Pancreas (tissue), 10 donors: ENCODE measurements around the gene CATSPERB. TPM values are rescaled to one million over a fixed set of nuclear protein-coding genes. Genes with fewer than 3 reads are reported as not detected.

ENCODE experiments used
- ATAC-seq, 4 donors: fragments of 200-7000 bp; cut with Tn5 transposase; one replicate each; pipeline versions ENCODE4 v1.8.0 to v1.9.1; 2020; ENCODE audit warnings: mild to moderate bottlenecking in 4 of 4, moderate library complexity in 4 of 4
- DNase-seq, 6 donors: peaks; one replicate each; pipeline ENCODE4 v3.0.0-alpha.2; 2020
- FAIRE-seq: peaks from 2 replicates; lab custom pipeline; 2012; peaks lifted over from hg19 to GRCh38; lab: Jason Lieb, UNC
- H3K27ac ChIP-seq, 4 donors: fragments of 200-600 bp; sonication (generic); 1 replicate in 3 of 4; 2 replicates in 1 of 4; pipeline versions ENCODE4 v1.5.0 to v1.8.0; 2020
- H3K27me3 ChIP-seq, 4 donors: fragments of 200-600 bp; one replicate each; pipeline ENCODE4 v1.8.0; 2021
- H3K36me3 ChIP-seq, 3 donors: fragments of 200-600 bp; sonication (generic) in 1 of 3; one replicate each; pipeline versions ENCODE4 v1.5.0 to v1.8.0; 2020 to 2021
- H3K4me1 ChIP-seq, 3 donors: fragments of 200-600 bp; one replicate each; pipeline ENCODE4 v1.8.0; 2021
- H3K4me3 ChIP-seq, 4 donors: fragments of 200-600 bp; sonication (generic) in 2 of 4; one replicate each; pipeline versions ENCODE4 v1.5.0 to v1.8.0; 2020 to 2021
- H3K9me3 ChIP-seq, 4 donors: fragments of 200-600 bp; one replicate each; pipeline ENCODE4 v1.8.0; 2021
- WGBS, 2 donors: extraction: QIAGEN DNeasy Blood & Tissue Kit; methylation state at CpG; one replicate each; pipeline ENCODE4 v1.1.7; 2013; 5-methylcytosine and 5-hydroxymethylcytosine counted together
- intact Hi-C, 3 donors: fragments of 100-400 bp; cut with DNase I; formaldehyde crosslinking; loops; one replicate each; pipeline versions ENCODE4 v1.11.1 to v1.14.2; 2022
- polyA plus RNA-seq, 2 donors: library from polyadenylated mRNA; stranded (reverse); fragments of 200-250 nt; gene quantifications; one replicate each; pipeline ENCODE4 v1.2.3, GENCODE V29; 2013
- total RNA-seq, 6 donors: library from RNA; stranded (reverse); fragmentation: NEBNext Ultra II Directional in 4 of 6; extraction: Animal tissue kit (Norgen Biotek cat#: 25700) in 4 of 6; gene quantifications; one replicate each; pipeline versions ENCODE4 v1.2.1 to v1.2.4, GENCODE V29; 2021 to 2023
- TF ChIP-seq, protein P1 (sequence below), 4 donors: fragments of 200-600 bp; sonication (generic) in 3 of 4; IDR thresholded peaks; one replicate each; pipeline versions ENCODE4 v1.5.0 to v1.8.0; 2021; ENCODE audit warnings: antibody characterized with exemption in 4 of 4
- donor health status: healthy with polysubstance abuse.
- donor health status: DM: no; HTN: no; CAD: no; lungs with moderate emphysema.
- donor health status: DM: no; HTN: no; CAD: no.
- donor health status: control.
- donor health status: control.
- donor health status: Bipolar disorder and iron deficiency.
- donor health status: DM: yes; HTN: yes; CAD: no.
- donor health status: DM: no; HTN: no; CAD: no.
- donor health status: DM: no; HTN: no; CAD: no.
- donor health status: DM: yes; HTN: yes; CAD: no.

The CATSPERB gene
- total and polyA plus RNA-seq, 8 donors: 6.0 to 40.0 (median 18.6) TPM

GRCh38 chr14:91722386-91722785 lies 9.5 kb downstream of the CATSPERB start:
- Histone ChIP-seq H3K9me3 (no peaks in the 10 kb centered on the region), H3K27me3 (no peaks in the 10 kb centered on the region), H3K27ac (no peak overlapping the region), H3K4me1 (no peaks in the 10 kb centered on the region), H3K4me3 (no peak overlapping the region), H3K36me3 (no peaks in the 10 kb centered on the region)
- intact Hi-C loops: no loop called here
- no peak for ATAC-seq
- no peak for DNase-seq
- TF ChIP-seq, protein P1, sequence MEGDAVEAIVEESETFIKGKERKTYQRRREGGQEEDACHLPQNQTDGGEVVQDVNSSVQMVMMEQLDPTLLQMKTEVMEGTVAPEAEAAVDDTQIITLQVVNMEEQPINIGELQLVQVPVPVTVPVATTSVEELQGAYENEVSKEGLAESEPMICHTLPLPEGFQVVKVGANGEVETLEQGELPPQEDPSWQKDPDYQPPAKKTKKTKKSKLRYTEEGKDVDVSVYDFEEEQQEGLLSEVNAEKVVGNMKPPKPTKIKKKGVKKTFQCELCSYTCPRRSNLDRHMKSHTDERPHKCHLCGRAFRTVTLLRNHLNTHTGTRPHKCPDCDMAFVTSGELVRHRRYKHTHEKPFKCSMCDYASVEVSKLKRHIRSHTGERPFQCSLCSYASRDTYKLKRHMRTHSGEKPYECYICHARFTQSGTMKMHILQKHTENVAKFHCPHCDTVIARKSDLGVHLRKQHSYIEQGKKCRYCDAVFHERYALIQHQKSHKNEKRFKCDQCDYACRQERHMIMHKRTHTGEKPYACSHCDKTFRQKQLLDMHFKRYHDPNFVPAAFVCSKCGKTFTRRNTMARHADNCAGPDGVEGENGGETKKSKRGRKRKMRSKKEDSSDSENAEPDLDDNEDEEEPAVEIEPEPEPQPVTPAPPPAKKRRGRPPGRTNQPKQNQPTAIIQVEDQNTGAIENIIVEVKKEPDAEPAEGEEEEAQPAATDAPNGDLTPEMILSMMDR (IDR thresholded peaks at IDR 0.05): no peak
- no peak for FAIRE-seq

- H3K9me3 ChIP-seq: no peaks in the 10 kb centered on the region
- no peak overlapping the region for H3K27ac ChIP-seq
- 85 to 88% methylated on average over 3 of the region's 3 CpGs for WGBS, 2 donors
- DNase-seq (no peak), FAIRE-seq (no peak), ATAC-seq (no peak)
- intact Hi-C loops: no loop called here
- no peak overlapping the region for H3K4me3 ChIP-seq
- no peaks in the 10 kb centered on the region for H3K36me3 ChIP-seq
- H3K27me3 ChIP-seq: no peaks in the 10 kb centered on the region
- TF ChIP-seq, protein P1 (IDR thresholded peaks at IDR 0.05): no peak
- no peaks in the 10 kb centered on the region for H3K4me1 ChIP-seq
These were observed 12.0 kb downstream of the CATSPERB start for GRCh38 chr14:91719839-91720238.

DNA sequence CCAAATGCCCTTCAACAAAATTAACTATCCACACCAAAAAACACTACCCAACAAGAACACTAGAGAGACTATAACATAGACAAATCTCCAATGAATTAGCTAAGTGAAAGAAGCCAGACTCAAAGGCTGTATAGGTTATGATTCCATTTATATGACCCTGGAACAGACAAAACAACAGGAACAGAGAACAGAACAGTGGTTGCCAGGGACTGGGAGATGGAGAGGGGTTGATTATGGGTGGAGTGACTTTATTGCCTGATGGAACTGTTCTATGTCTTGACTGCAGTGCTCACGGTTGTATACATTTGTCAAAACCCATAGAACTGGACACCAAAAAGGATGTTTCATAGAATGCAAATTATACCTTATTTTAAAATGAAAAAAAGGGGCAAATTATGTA lies 14.9 kb downstream of the CATSPERB start:
- ATAC-seq (no peak), DNase-seq (no peak), FAIRE-seq (no peak)
- Histone ChIP-seq H3K4me1 (no peaks in the 10 kb centered on the region), H3K36me3 (no peaks in the 10 kb centered on the region), H3K27ac (no peak overlapping the region), H3K4me3 (no peak overlapping the region), H3K9me3 (no peaks in the 10 kb centered on the region), H3K27me3 (no peaks in the 10 kb centered on the region)
- TF ChIP-seq, protein P1 (IDR thresholded peaks at IDR 0.05): no peak
- 93 to 97% methylated on average over 1 of the region's 1 CpG for WGBS, 2 donors
- intact Hi-C loops: no loop called here

- DNase-seq (no peak), FAIRE-seq (no peak)
These were observed 17.1 kb downstream of the CATSPERB start for GRCh38 chr14:91714805-91715204.

GRCh38 chr14:91708795-91709194 lies 23.1 kb downstream of the CATSPERB start:
- no peaks in the 10 kb centered on the region for H3K4me1 ChIP-seq
- no peaks in the 10 kb centered on the region for H3K36me3 ChIP-seq
- intact Hi-C loops: no loop called here
- DNase-seq (no peak), ATAC-seq (no peak), FAIRE-seq (no peak)
- no peak overlapping the region for H3K4me3 ChIP-seq
- H3K27ac ChIP-seq: no peak overlapping the region
- no peaks in the 10 kb centered on the region for H3K9me3 ChIP-seq
- no peaks in the 10 kb centered on the region for H3K27me3 ChIP-seq
- TF ChIP-seq, protein P1 (IDR thresholded peaks at IDR 0.05): no peak
- WGBS, 2 donors: 98 to 99% methylated on average over 3 of the region's 3 CpGs

More at GRCh38 chr14:91714805-91715204, 17.1 kb downstream of the CATSPERB start:
- Histone ChIP-seq H3K4me3 (no peak overlapping the region), H3K9me3 (no peaks in the 10 kb centered on the region), H3K36me3 (no peaks in the 10 kb centered on the region), H3K27me3 (no peaks in the 10 kb centered on the region), H3K4me1 (no peaks in the 10 kb centered on the region), H3K27ac (no peak overlapping the region)
- intact Hi-C loops: no loop called here
- WGBS, 2 donors: 81 to 83% methylated on average over 6 of the region's 6 CpGs
- ATAC-seq: no peak
- TF ChIP-seq, protein P1 (IDR thresholded peaks at IDR 0.05): no peak
